Measurements from ENCODE around the gene LRRC4.

The LRRC4 gene

DNA sequence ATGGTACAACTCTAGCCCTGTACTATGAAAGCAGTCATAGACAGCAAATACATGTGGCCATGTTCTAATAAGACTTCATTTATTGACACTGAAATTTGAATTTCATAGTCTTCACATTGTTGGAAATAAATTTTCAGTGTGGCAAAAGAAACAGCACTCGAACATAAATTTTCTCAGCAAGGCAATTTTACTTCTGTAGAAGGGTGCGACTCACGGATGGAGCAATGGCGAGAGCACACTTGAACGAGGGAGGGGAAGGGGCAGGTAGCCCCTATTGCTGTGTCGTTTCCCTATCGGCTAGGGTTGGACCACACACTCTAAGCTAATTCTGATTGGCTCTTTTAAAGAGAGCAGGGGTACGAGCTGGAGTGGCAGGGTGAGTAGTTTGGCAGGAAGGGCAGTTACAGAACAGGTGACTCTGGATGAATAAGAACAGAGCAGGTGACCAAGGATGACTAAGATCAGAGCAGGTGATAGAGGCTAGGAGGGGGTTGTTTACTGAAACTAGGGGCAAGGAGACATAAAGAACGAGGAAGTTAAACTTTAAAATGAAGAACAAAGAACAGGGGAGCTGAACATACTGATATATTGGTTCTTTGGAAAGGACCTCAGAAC, 52.0 kb downstream of the LRRC4 start:
- no peak for DNase-seq (ENCODE audit: low read depth in 2 of 2)

GRCh38 chr7:127978421-127978820, 52.8 kb downstream of the LRRC4 start:
- no peak for DNase-seq (ENCODE audit: low read depth in 2 of 2)

Data from stimulated activated CD4-positive, alpha-beta T cell treated with anti-CD3 and anti-CD28 coated beads, Interleukin-1b, Interleukin-23, amount 100 ng/mL, for 1 hour (primary cell).